Globus pallidus (tissue), 1 donor: ENCODE results near the gene TSPEAR.
"Not testable (repeated sequence)": the region's sequence is repeated elsewhere in the genome, so short reads cannot be mapped to it uniquely, and the experiment has no call there.

ENCODE experiments used
- DNase-seq: peaks from one replicate; pipeline ENCODE4 v3.0.0-alpha.2; 2015; ENCODE audit warnings: low spot score

Gene TSPEAR

GRCh38 chr21:44627181-44627822 lies 84.1 kb downstream of the TSPEAR start:
- DNase-seq, result not testable (repeated sequence)

- no peak for DNase-seq
Observed at GRCh38 chr21:44626673-44627143, 84.7 kb downstream of the TSPEAR start, which contains the start of gene KRTAP10-9. Gene KRTAP10-9, plus strand, starts transcription at chr21:44627093. Its CDS starts 79 bp downstream, at chr21:44627172.

DNA sequence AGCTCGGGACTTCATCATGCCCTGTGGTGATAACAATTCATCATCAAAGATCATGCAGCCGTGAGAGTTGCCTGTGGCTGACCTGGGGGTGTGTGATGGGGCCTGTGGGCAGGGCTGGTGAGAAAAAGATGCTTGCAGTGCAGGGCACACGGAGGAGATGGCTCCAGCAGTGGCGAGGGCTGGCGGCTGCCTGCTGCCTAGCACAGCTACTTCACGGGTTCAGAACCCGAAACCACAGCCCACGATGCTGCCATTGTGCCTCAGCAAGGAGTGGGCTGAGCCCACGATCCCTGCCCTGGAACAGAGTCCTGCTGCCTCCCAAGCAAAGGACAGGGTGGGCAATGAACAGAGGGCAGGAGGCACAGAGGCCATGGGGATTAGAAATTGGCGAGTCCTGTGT lies 85.1 kb downstream of the TSPEAR start:
- DNase-seq, result no peak

DNA sequence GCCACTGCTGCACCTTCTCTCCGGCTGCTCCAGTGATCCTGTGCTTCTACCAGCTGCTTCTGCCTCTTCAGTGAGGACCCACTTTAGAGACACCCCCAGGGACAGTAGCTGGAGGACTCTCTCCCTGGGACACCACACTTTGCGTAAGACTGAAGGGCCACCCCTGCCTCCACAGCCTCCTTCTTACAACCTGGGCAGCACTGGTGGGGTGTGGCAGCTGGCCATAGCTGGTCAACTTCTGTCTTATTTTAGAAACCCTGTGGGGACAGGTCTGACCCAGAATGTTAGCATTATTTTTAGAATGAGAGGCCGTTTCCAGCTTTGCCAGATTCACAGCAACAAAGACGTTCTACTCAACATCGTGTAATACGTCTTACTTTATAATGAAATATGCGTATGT lies 85.6 kb downstream of the TSPEAR start:
- DNase-seq, result no peak

DNA sequence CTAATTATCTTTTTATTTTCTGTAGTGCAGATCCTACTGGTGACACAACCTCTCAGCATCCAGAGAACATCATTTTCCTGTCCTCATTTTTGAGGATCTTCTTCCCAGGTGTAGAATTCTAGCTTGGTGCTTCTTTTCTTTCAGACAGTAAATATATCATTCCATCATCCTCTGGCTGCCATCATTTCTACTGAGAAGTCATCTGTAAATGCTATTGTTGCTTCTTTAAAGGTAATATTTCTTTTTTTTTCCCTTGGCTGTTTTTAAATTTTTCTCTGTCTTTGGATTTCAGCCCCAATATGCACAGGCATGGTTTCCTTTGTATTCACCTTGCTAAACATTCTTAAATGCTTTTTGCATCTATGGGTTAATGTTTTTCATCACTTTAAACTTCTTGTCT lies 87.8 kb downstream of the TSPEAR start:
- DNase-seq, result no peak

DNA sequence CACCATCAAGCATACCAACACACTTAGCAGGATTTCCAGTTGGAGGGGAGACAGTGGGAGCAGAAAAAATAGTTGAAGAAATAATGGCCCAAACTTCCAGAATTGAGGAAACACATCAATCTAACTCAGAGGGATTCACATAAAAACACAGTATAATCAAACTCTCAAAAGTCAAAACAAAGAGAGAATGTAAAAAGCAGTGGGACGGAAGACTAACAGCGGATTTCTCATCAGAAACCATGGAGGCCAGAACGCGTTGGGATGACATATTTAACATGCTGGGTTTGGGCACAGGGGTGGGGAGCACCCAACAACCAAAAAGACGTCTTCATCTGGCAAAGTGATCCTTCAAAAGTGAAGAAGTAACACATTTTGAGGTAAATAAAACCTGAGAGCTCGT lies 91.5 kb downstream of the TSPEAR start:
- DNase-seq, result no peak

DNA sequence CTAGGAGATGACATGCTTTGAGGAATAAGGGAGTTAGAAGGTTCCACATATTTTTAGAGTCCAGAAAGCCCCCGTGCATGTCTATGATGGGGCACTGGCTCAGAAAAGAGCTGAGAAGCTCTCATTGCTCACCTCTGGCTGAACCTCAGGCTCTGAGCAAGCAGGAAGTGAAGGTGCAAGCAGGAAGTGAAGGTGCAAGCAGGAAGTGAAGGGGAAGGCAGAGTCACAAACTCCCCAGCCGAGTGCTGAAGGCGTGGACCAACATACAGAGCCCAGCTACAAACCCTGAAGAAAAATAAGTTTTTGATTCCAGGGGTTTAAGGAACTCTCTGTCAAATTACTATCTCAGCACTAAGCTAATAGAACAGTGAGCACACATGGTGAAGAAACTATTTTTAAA lies 92.5 kb downstream of the TSPEAR start:
- no peak for DNase-seq

DNA sequence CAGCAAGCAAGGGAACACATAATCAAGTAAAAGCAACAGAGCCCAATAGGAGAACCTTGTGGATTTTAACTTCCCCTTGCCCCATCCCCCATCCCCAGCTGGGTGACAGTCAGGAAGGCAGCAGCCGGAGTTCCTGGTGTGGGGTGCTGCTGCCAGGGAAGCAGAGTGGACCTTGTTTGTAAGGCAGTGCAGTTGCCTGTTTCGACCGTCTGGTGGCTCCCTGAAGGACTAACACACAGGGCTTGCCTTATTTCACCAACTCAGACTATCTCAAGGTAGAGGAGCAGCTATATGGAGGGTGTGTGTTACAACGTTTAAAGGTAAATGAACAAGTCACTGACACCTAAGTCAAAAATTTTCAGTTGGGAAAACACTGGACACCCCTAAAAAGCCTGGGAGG lies 92.9 kb downstream of the TSPEAR start:
- DNase-seq, result peak; percentile 5

GRCh38 chr21:44617071-44617501 lies 94.3 kb downstream of the TSPEAR start:
- DNase-seq, result no peak

GRCh38 chr21:44616591-44616926 lies 94.8 kb downstream of the TSPEAR start:
- DNase-seq, result no peak

- no peak for DNase-seq
Observed at GRCh38 chr21:44615911-44616590, 95.3 kb downstream of the TSPEAR start.

DNA sequence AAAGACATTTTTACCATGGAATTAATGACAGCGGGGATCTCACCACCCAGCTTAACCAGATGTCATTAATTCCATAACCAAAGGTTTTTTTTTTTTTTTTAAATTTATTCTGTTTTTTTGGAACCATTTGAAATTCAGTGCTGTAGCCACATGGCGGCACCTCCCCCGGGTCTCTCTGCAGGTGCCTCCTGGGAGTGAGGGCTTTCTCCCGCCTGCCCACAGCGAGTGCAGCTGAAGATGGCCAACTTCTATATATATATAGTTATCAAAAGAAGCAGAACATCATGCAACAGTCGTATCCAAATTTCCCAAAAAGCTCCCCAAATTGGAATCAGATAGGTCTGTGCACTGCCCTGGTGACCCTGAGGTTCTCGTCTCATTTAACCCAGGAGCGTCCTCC lies 95.9 kb downstream of the TSPEAR start:
- DNase-seq, result no peak

DNA sequence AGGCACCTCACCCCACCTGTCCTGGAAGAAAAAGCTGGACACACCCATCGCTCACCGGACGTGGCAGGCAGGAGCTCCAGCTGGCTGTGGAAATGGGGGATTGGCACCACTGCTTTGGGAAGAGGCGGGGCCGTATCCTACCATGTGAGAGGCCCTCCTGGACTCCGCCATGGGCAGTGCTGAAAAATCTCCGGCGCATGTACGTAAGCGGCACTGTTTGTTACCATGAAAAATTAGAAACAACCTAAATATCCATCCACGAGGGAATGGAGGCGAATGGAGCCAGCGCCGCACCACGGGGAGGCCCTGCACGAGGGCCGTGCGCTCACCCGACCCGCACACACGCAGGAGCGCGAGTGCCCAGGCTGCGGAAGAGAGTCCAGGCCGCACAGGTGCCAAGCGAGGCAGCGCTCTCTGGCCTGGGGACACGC lies 96.4 kb downstream of the TSPEAR start:
- no peak for DNase-seq

DNA sequence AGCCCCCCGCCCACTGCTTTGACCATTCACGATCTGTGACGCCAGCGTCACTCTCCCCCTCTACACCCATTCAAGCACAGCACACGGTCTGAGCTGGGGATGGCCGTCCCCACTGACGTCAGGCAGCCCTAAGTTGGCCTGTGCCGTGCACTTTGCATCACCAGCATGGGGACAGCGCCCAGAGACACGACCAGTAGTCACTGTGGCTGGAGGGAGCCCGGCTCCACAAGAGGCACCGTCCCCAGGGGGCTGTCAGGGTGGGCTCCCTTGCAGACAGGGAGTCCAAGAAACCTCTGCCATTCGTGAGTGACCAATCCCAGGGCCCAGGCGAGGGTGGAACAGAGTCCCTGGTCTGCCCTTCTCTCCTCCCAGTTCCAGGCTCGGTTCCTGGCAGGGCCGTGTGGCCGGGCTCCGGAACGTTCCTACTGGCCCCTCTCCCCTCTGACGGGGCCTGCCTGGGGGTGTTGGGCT lies 97.2 kb downstream of the TSPEAR start:
- DNase-seq, result no peak

DNA sequence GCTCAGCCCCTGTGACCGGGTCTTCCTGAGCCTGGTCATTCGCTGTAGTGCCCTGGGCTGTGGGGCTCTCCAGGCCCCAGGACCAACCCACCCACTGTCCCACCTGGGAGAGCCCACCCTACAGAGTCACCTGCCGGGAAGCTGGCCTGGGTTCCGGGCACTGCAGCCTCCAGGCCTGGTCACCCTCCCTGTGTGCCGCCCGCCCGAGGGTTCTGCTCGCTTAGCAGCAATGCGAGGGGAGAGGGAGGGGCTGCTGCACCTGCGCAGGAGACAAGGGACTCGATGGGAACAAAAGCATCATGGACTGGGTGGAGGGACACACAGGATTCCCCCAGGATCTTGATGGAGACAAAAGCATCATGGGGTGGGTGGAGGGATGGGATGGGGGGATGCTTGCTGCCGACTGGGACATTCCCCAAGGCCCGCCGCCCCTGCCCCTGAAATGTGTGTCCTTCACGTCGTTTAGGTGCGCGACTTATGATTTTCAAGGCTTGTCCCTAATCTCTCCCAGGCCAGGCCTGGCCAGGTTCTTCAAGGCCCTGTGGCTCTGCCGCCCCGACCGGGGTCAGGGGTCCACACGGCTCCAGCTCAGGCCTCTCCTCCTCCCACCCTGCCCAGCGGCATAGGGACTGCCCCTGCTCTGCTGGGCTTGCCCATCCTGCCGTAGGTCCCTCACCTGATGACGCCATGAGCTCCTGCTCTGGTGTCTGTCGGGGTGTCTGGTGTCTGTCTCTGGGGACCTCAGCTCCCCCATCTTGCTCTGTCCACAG lies 97.8 kb downstream of the TSPEAR start:
- no peak for DNase-seq

DNA sequence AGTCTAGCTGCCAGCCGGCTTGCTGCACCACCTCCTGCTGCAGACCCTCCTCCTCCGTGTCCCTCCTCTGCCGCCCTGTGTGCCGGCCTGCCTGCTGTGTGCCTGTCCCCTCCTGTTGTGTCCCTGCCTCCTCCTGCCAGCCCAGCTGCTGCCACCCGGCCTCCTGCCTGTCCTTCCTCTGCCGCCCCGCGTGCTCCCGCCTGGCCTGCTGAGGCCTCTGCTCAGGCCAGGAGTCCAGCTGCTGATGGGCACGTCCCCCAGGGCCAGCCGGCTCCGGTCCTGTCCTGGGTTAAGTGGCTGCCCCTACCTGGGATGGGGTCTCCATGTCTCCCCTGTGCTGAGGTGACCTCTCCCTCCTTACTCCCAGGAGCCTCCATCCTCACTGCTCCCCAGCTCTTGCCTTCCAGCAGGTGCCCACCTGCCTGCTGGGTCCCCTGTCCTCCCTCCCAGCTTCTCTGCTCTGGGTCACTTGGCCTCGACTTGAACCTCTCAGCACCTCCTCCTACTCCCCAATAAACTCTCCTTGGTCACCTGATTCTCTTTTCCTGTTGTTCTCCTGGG lies 98.6 kb downstream of the TSPEAR start:
- DNase-seq, result no peak

DNA sequence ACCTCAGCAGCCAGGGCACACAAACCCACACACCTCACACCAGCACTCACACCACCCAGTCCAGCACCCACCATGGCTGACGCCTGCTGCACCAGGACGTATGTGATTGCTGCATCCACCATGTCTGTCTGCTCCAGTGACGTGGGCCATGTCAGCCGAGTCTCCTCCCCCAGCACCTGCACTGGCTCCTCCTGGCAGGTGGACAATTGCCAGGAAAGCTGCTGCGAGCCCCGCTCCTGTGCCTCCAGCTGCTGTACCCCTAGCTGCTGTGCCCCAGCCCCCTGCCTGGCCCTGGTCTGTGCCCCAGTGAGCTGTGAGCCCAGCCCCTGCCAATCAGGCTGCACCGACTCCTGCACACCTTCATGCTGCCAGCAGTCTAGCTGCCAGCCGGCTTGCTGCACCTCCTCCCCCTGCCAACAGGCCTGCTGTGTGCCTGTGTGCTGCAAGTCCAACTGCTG lies 99.3 kb downstream of the TSPEAR start, which contains the start of gene KRTAP10-8:
Gene KRTAP10-8, plus strand, starts transcription at position 51 of the 458 bp plus-strand sequence. Its CDS starts 22 bp downstream, at position 73.
- no peak for DNase-seq

GRCh38 chr21:44611551-44611950 lies 99.8 kb downstream of the TSPEAR start:
- DNase-seq, result no peak

DNA sequence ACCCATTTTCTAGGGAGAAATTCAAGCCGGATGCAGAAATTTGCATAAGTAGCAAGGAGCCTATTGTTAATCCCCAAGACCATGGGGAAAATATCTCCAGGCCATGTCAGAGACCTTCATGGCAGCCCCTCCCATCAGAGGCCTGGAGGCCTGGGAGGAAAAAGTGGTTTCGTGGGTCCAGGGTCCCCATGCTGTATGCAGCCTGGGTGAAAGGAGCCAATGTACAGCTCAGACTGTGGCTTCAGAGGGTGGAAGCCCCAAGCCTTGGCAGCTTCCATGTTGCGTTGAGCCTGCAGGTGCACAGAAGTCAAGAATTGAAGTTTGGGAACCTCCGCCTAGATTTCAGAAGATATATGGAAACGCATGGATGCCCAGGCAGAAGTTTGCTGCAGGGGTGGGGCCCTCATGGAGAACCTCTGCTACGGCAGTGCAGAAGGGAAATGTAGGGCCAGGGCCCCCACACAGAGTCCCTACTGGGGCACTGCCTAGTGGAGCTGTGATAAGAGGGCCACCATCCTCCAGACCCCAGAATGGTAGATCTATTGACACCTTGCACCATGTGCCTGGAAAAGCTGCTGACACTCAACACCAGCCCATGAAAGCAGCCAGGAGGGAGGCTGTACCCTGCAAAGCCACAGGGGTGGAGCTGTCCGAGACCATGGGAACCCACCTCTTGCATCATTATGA lies 101.1 kb downstream of the TSPEAR start:
- not testable (repeated sequence) for DNase-seq

DNA sequence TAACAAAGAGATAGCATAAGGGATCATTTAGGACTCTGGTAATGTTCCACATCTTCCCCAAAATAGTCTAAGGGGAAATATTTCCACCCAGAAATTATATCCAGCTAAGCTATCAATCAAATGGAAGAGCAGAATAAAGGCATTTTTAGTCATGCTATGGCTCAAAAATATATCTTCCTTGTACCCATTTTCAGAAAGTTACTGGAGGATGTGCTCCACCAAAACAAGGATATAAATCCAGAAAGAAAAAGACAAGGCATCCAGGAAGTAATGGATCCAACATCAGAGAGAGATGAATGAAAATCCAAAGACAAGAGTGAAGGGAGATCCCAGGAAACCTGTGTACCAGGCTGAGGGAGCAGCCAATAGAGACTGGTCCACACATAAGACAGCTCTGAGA lies 102.2 kb downstream of the TSPEAR start:
- DNase-seq, result no peak

DNA sequence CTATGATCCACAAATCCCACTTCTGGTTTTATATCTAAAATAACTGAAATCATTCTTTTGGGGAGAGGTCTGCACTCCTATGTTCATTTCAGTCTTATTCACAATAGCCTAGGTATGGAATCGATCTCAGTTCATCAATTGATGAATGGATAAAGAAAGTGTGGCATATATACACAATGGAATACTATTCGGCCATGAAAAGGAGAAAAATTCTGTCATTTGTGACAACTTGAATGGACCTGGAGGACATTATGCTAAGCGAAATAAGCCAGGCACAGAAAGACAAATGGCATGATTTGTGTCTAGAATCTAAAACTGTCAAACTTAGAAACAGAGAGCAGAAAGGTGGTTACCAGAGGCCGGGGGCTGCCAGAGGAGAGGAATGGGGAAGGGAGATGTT lies 104.9 kb downstream of the TSPEAR start:
- no peak for DNase-seq

GRCh38 chr21:44603911-44604310 lies 107.5 kb downstream of the TSPEAR start:
- DNase-seq, result no peak
